D721Med (cell line): Measurements from ENCODE around the gene TNFRSF9.

Experiments
- DNase-seq: peaks from one replicate; pipeline ENCODE4 v3.0.0; 2011; ENCODE audit warnings: low spot score; ENCODE audit not compliant: insufficient read length
- FAIRE-seq: peaks from 2 replicates; lab custom pipeline; 2011; peaks lifted over from hg19 to GRCh38; lab: Jason Lieb, UNC
- TF ChIP-seq, protein P1 (sequence below): IDR thresholded peaks from 2 replicates; pipeline ENCODE4 v1.5.1; 2012; ENCODE audit warnings: mild to moderate bottlenecking, control low read depth; ENCODE audit not compliant: insufficient read depth; ENCODE audit errors: missing control alignments

TNFRSF9 gene

DNA sequence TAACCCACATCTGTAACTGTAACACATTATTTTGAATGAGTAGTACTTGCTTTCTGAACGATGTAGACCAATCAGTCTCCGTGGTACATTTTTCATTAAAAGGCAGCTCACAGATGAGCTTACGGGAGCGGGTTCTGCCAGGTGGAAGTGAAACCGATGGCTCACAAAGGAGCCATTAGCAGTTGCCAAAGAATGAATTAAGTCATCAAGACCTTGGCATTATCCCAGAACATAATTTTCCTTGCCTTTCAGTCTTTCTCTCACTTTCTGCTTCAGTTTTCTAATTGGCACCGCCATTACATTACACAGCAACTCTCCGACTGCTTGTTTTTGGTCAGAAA is 54.3 kb downstream of the TNFRSF9 start:
- TF ChIP-seq, protein P1, sequence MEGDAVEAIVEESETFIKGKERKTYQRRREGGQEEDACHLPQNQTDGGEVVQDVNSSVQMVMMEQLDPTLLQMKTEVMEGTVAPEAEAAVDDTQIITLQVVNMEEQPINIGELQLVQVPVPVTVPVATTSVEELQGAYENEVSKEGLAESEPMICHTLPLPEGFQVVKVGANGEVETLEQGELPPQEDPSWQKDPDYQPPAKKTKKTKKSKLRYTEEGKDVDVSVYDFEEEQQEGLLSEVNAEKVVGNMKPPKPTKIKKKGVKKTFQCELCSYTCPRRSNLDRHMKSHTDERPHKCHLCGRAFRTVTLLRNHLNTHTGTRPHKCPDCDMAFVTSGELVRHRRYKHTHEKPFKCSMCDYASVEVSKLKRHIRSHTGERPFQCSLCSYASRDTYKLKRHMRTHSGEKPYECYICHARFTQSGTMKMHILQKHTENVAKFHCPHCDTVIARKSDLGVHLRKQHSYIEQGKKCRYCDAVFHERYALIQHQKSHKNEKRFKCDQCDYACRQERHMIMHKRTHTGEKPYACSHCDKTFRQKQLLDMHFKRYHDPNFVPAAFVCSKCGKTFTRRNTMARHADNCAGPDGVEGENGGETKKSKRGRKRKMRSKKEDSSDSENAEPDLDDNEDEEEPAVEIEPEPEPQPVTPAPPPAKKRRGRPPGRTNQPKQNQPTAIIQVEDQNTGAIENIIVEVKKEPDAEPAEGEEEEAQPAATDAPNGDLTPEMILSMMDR: no peak
- DNase-seq: no peak

DNA sequence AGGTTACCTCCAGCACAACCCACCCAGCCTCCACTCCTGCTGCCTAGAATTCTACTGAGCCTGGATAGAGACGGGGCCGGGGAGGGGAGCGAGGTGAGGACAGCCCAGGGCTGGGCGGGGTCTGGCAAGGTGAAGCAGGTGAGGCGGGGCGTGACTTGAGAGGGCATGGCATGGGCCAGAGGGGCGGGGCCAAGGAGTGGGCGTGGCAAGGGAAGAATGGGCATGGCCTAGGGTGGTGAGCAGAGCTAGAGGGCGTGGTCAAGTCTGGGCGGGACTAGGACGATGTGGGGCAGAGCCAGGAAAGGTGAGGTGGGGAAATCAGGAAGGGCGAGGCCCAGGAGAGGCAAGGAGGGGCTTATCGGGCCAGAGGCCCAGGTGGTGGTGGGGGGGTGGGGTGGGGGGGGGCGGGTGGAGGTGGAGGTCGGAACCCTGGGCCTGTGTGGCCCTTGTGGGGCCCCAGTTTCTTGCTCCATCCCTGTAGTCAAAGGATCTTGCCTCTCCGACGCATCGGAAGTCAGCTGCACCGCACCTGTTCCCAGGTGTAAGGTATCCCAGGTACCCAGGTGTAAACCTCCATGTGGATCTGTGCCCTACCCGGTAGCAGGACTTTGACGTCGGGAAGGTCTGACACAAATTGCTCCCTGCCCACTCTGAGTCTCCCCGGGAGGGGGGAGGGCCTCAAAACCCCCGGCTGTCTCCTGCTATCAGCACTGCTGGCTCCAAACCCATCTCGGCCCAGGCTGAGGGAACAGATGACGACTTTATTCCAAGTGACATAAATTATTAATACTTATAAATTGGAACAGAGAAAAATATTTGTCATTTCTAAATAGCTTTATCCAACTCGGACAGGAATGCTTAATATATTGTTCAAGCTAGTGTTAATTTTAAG is 54.9 kb downstream of the TNFRSF9 start:
- TF ChIP-seq, protein P1: no peak
- DNase-seq: no peak
- FAIRE-seq: no peak

More for the DNA sequence above, 54.3 kb downstream of the TNFRSF9 start:
- FAIRE-seq: no peak

DNA sequence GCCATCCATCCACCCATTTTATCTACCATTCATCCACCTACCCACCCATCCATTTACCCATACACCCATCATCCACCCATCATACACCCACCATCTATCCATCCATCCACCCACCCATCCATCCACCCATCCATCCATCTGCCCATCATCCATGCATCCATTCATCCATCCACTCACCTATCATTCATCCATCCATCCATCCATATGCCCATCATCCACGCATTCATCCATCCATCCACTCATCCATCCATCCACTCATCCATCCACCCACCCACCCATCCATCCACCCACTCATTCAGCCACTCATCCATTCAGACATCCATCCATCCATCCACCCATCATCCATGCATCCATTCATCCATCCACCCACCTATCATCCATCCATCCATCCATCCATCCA is 55.9 kb downstream of the TNFRSF9 start:
- no peak for DNase-seq
- no peak for FAIRE-seq

DNA sequence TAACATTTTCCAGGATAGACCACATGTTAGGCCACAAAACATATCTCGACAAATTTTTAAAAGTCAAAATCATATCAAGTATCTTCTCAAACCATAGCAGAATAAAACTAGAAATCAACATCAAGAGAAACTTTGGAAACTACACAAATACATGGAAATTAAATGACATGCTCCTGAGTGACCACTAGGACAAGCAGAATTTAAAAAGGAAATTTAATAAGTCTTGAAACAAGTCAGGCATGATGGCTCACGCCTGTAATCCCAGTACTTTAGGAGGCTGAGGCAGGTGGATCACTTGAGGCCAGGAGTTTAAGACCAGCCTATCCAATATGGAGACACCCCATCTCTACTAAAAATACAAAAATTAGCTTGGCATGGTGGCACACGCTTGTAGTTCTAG is 61.4 kb downstream of the TNFRSF9 start:
- TF ChIP-seq, protein P1: no peak

More for the DNA sequence above, 55.9 kb downstream of the TNFRSF9 start:
- TF ChIP-seq, protein P1: no peak

GRCh38 chr1:7878027-7878426 is 62.6 kb downstream of the TNFRSF9 start:
- TF ChIP-seq, protein P1: no peak
- no peak for DNase-seq
- FAIRE-seq: no peak

More for the DNA sequence above, 61.4 kb downstream of the TNFRSF9 start:
- DNase-seq (no peak), FAIRE-seq (no peak)

DNA sequence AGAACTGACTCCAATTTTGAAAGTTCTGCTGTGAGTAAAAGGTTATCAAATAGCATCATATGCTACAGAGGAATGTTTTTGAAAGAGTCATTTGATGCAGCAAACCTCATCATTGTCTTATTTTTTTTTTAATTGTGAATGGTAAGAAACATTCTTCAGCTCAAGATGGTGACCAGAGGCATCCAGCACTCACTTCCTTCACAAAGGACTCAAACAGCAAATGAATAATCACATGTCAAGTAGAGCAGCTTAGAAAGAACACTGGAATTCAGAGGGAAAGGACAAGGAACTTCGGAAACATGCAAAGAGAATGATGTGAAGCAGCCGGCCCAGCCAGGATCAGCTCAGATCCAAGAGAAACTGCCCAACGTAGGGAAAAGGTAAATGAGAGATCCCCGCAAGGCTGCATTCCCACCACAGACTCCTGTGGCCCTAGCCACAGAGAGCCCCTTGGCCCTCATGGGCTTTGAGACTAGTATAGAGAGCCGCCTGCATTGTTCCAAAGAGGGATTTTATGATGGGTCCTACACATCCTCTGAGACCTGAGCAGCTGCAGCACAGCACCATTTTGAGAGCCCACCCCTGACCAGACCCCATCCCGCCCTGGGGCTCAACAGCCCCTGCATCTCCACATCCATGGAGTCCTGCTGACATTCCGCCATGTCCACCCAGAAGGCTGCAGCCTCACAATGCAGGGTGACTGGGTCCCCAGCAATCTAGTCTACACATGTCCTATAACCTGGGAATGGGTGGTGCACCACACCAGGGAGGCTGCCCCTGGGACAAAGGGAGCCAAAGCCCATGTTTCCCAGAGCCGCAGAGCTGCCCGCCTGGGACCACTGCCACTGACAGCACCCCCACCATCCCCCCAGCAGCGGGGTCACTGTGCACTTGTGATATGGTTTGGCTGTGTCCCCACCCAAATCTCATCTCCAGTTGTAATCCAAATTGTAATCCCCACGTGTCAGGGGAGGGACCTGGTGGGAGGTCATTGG is 66.5 kb downstream of the TNFRSF9 start:
- DNase-seq (no peak), FAIRE-seq (no peak)
- TF ChIP-seq, protein P1: no peak
